Neural cell (in vitro differentiated cells): ENCODE data around the gene CPXM2. TPM values are rescaled to one million over a fixed set of nuclear protein-coding genes. Genes with fewer than 3 reads are reported as not detected.

Source experiments
- polyA plus RNA-seq: library from polyadenylated mRNA; depleted of rRNA; stranded (reverse); fragments of >200 nt; gene quantifications from 2 replicates; pipeline ENCODE4 v1.2.3, GENCODE V29; 2014

The CPXM2 gene
- polyA plus RNA-seq, 1 donor from 2014 or later: not detected

Other genes with a start within 250 kb of the CPXM2 start
- 8.0 and 8.1 TPM in 2 replicates for gene GPR26, start 225.5 kb downstream of the CPXM2 start, polyA plus RNA-seq
- gene CHST15, start 201.8 kb upstream of the CPXM2 start, polyA plus RNA-seq: 0.78 and 0.79 TPM in 2 replicates